A549 (cell line): ENCODE data around the gene DISC1.

Experiments
- CTCF ChIP-seq: fragments of >200 bp; sonication (Bioruptor Twin); formaldehyde crosslinking; IDR thresholded peaks from 3 replicates; pipeline ENCODE4 v1.5.1; 2016
- POLR2A ChIP-seq: IDR thresholded peaks from 2 replicates; pipeline ENCODE4 v1.6.1; 2012; ENCODE audit warnings: mild to moderate bottlenecking, low read length

GRCh38 chr1:231971397-231972110 lies 345.0 kb downstream of the DISC1 start:
- TF ChIP-seq POLR2A = no peak
- TF ChIP-seq CTCF = no peak
